Progenitor cell of endocrine pancreas (in vitro differentiated cells): ENCODE measurements around the gene DRD3. TPM values are rescaled to one million over a fixed set of nuclear protein-coding genes. Genes with fewer than 3 reads are reported as not detected.

Source experiments
- DNase-seq: peaks from one replicate; pipeline ENCODE4 v3.0.0; 2021; ENCODE audit warnings: low spot score; ENCODE audit not compliant: unreplicated experiment
- H3K27ac Mint-ChIP-seq: 2 replicates; pipeline ENCODE4 v1.8.0; 2021; ENCODE audit warnings: mild to moderate bottlenecking, moderate library complexity, mixed read lengths
- H3K27me3 Mint-ChIP-seq: 2 replicates; pipeline ENCODE4 v1.8.0; 2021; ENCODE audit warnings: mixed read lengths
- H3K36me3 Mint-ChIP-seq: 2 replicates; pipeline ENCODE4 v1.8.0; 2022; ENCODE audit warnings: mixed read lengths; ENCODE audit not compliant: insufficient read depth
- H3K4me1 Mint-ChIP-seq: 2 replicates; pipeline ENCODE4 v1.8.0; 2021; ENCODE audit warnings: low read depth, mixed read lengths
- H3K4me3 Mint-ChIP-seq: 2 replicates; pipeline ENCODE4 v1.8.0; 2021; ENCODE audit warnings: low read depth, mild to moderate bottlenecking, moderate library complexity, mixed read lengths
- H3K9me3 Mint-ChIP-seq: 2 replicates; pipeline ENCODE4 v1.8.0; 2021; ENCODE audit warnings: low read depth, mixed read lengths
- total RNA-seq: library from RNA; stranded (reverse); gene quantifications from 2 replicates; pipeline ENCODE4 v1.2.1, GENCODE V29; 2021
- TF ChIP-seq, protein P1 (sequence below): fragments of 200-600 bp; sonication (generic); IDR thresholded peaks from one replicate; pipeline ENCODE4 v1.5.0; 2021; ENCODE audit warnings: antibody characterized with exemption, mild to moderate bottlenecking; ENCODE audit not compliant: unreplicated experiment

DRD3 gene
- total RNA-seq, 1 donor from 2014 or later, result not detected

DNA sequence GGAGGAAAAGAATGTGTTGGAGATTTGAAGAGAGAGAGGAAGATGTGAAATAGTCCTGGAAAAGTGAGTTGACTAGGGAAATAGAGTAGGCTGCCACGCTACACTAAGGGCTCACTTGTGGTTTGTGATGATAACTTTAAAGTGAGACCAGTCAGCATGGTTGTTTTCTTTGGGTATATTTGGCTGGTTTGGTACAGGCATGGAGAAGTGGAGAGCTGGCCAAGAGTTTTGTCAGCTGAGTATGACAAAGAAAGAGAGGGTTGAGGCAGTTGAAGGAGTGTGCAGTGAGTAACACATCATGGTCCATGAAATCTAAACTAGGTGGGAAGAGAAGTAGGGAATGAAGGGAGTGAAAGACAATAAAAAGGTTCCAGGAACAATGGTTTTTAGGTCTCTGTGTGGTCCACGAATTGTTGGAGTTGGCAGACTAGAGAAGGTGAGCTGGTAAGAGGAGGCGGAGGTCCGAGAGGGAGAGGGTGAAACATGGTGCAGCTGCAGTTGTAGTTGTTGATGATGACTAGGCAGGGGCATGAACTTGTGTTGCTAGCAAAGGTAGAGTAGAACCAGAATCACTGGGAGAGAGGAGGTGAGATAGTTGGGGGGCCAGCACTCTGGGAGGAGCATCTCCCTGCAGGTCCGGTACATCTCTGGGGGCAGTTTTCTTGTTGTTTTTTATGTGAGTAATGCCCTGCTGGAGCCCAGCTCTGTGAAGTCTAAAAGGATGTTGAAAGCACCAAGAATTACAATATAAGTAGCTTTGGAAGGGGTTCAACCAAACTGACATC is 37.5 kb upstream of the DRD3 start:
- Mint-ChIP-seq H3K27ac (no peak overlapping the region), H3K4me1 (no peaks in the 10 kb centered on the region), H3K36me3 (no peaks in the 10 kb centered on the region), H3K9me3 (no peaks in the 10 kb centered on the region), H3K27me3 (peaks cover 4% of the 10 kb centered on the region), H3K4me3 (no peak overlapping the region)
- TF ChIP-seq, protein P1, sequence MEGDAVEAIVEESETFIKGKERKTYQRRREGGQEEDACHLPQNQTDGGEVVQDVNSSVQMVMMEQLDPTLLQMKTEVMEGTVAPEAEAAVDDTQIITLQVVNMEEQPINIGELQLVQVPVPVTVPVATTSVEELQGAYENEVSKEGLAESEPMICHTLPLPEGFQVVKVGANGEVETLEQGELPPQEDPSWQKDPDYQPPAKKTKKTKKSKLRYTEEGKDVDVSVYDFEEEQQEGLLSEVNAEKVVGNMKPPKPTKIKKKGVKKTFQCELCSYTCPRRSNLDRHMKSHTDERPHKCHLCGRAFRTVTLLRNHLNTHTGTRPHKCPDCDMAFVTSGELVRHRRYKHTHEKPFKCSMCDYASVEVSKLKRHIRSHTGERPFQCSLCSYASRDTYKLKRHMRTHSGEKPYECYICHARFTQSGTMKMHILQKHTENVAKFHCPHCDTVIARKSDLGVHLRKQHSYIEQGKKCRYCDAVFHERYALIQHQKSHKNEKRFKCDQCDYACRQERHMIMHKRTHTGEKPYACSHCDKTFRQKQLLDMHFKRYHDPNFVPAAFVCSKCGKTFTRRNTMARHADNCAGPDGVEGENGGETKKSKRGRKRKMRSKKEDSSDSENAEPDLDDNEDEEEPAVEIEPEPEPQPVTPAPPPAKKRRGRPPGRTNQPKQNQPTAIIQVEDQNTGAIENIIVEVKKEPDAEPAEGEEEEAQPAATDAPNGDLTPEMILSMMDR, result no peak
- no peak for DNase-seq

DNA sequence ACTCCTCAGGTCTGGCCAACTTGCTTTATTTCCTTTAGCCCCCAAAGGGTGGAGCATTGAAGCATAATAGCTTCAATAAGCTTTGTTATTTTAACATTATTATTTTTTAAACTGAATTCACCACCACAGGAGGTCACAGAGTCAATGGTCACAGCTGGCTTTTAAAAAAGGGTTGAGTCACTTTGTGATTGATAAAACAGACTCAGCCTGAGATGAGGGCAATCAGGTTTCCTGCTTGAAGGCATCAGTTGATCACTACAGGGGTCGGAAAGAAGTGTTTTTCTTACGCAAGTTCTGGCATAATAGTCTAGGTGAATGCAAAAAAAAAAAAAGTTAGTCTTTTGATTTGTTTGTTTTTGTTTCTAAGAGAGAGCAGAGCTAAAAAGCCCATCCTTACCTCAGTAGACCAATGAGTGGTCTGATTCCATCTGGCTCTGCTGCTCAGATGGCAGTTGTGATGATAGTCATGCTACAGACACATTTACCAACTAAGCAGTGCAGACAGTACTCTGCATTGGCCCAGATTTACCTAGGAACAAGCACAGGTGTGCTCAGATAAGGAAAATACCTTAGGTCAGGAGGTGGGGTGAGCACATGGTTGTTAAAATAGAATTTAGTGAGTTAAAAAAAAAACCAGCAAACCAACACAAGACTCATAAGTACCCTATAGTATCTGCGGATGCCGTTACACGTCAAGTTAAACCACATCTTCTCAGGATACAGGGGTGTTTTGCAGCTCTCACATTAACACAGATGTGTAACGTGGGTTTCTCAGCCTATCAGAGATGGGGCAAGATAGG is 35.9 kb upstream of the DRD3 start:
- TF ChIP-seq, protein P1, result no peak
- no peak for DNase-seq
- H3K27me3 Mint-ChIP-seq, result peaks cover 4% of the 10 kb centered on the region
- H3K4me1 Mint-ChIP-seq, result no peaks in the 10 kb centered on the region
- no peaks in the 10 kb centered on the region for H3K36me3 Mint-ChIP-seq
- no peak overlapping the region for H3K4me3 Mint-ChIP-seq
- H3K9me3 Mint-ChIP-seq, result no peaks in the 10 kb centered on the region
- H3K27ac Mint-ChIP-seq, result no peak overlapping the region

DNA sequence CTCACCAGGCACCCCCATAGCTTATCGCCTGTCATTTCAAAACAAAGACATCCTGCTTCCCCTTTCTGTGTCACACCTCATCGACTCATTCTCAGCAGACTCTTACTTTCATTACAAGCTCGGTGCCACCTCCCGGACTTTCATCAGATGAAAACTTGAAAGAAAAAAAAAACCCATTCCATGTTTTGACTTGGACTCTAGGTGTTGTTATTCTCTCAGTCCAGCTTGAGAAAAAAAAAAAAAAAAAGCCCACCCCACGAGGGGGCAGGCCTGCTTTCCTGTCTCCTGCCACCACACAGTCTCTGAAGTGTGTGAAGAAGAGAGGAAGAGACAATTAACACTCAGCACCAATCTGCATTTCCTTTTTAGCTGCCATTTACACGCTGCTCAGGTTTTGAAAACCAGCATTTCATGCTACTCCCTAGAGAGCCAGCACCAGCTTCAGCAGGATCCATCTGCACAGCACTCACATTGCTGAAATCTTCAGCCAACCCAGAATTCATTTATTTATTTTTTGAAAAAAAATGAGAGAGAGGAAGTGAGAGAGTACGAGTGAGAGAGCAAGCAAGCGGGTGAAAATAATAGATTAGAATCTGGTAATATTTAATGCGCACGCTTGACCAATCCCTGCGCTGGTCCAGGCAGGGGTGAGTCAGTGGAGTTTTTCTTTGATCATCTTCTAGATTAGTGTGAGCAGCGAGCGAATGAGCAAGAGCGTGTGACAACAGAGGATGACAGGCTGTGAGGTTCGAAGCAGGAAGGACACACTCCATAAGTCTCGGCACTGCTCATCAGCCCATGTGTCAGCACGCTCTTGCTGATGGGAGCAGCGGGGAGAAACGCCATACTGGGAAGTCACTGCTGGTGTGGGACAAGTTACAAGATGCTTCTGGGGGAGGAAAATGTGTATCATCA is 35.0 kb upstream of the DRD3 start:
- Mint-ChIP-seq H3K27me3 (peaks cover 4% of the 10 kb centered on the region), H3K9me3 (no peaks in the 10 kb centered on the region), H3K27ac (no peak overlapping the region), H3K4me3 (no peak overlapping the region), H3K4me1 (no peaks in the 10 kb centered on the region), H3K36me3 (no peaks in the 10 kb centered on the region)
- TF ChIP-seq, protein P1, result no peak
- no peak for DNase-seq

DNA sequence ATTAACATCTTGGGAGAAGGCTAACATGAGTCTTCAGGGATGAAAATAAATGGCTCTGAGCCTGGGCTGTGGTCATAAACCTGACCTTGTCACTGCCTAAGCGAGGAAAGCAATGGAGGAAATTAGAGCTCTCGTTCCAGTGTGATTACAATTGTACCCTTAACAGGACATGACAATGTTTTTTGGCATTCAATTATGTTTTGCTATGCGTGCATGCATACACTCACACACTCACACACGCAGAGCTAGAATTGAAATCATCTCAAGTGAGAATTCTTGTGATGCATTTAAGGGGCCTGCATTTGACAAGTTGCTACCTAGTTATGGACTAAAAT is 34.4 kb upstream of the DRD3 start:
- H3K36me3 Mint-ChIP-seq, result no peaks in the 10 kb centered on the region
- no peaks in the 10 kb centered on the region for H3K4me1 Mint-ChIP-seq
- no peak overlapping the region for H3K27ac Mint-ChIP-seq
- no peak overlapping the region for H3K4me3 Mint-ChIP-seq
- TF ChIP-seq, protein P1, result no peak
- no peaks in the 10 kb centered on the region for H3K9me3 Mint-ChIP-seq
- peaks cover 4% of the 10 kb centered on the region for H3K27me3 Mint-ChIP-seq
- DNase-seq, result no peak

DNA sequence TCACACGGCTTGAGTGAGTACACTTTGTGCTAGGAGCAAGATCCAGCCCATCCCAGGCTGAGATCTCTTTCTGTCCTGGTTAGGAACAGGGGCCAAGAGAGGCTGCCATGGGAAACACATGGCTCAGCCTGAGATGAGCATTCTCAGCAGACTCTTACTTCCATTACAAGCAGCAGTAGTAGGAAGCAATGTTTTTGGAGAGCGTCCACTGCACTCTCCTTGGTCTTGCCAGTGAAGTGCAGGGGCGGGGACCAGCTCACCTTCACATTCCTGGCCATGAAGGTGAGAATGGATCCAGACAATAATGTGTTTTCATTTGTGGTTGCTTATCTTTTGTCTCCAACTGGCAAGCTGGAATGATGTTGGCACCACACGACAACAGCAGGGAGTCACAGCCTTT is 33.8 kb upstream of the DRD3 start:
- TF ChIP-seq, protein P1, result no peak
- no peaks in the 10 kb centered on the region for H3K9me3 Mint-ChIP-seq
- H3K27ac Mint-ChIP-seq, result no peak overlapping the region
- no peaks in the 10 kb centered on the region for H3K4me1 Mint-ChIP-seq
- H3K27me3 Mint-ChIP-seq, result peaks cover 4% of the 10 kb centered on the region
- H3K36me3 Mint-ChIP-seq, result no peaks in the 10 kb centered on the region
- DNase-seq, result no peak
- H3K4me3 Mint-ChIP-seq, result no peak overlapping the region
